Colon (tissue), 2 donors: ENCODE results near the gene KLF13.

Experiments
- FAIRE-seq: peaks from 2 replicates; lab custom pipeline; 2012; peaks lifted over from hg19 to GRCh38; lab: Jason Lieb, UNC
- donor health status: control.
- donor health status: control.

KLF13 gene

DNA sequence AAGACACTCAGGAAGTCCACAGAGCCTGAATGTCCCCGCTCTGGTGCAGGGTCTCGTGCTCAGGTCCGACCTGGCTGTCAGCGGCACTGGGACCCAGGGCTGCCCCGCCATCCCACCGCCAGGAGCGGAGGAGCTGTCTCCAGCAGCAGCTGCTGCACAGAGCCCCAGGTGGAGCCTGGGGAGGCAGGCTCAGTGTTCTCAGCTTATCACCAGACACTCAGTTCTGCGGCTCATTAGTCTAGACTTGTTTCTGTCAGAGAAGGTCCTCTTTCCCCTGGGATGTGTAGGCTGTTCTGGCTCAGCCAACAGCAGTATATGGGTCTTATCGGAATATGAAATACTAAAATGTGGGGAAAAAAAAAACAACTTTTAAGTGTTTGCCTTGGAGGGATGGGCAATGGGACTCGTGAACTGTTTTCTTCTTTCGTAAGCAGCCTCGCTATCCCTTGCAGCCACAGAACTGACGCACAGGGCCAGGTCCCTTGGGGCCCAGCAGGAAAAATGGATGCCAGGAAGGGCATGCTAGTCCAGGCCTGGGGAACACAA lies 75.9 kb downstream of the KLF13 start:
- FAIRE-seq = no peak

DNA sequence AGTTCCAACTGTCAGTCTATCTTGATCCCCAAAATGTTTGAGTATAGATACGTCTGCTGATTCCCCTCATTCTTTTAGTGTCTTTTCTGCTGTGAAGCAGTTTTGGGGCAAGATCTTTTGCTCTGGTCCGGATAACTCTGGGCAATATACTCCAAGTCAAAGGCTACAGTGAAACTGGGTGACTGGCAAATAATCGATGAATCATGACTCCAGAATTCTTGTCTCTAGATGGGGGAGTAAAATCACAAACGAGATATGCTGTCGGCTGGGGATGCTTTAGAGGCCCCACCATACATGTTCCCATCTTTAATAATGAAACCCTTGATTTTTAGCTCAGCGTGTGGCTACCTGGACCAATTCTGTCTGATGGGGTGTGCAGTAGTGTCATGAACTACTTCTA lies 76.5 kb downstream of the KLF13 start:
- FAIRE-seq = no peak

DNA sequence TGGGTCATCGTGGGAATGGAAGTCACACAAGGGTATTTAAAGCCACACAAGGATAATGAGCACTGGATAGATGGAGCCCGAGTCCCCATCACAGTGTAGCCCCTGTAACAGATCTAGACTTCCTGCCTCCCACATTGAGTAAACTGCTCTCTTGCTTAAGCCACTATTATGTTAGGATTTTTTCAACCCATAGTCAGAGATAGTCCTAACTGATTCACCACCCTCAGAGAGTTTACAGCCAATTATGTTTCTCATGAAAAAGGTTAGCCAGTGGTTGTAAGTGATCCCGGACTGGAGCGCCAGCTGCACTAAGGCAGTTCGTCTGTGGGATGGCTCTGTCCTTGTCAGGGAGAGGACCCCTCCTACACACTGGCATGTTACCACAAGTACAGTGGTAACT lies 77.0 kb downstream of the KLF13 start:
- no peak for FAIRE-seq

DNA sequence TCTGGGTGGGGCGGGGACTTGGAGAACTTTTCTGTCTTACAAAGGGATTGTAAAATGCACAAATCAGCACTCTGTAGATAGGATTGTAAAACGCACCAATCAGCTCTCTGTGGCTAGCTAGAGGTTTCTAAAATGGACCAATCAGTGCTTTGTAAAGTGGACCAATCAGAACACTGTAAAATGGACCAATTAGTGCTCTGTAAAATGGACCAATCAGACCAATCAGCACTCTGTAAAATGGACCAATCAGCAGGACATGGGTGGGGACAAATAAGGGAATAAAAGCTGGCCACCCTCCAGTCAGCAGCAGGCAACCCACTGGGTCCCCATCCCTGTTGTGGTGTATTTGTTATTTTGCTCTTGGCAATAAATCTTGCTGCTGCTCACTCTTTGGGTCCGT lies 77.7 kb downstream of the KLF13 start:
- no peak for FAIRE-seq

DNA sequence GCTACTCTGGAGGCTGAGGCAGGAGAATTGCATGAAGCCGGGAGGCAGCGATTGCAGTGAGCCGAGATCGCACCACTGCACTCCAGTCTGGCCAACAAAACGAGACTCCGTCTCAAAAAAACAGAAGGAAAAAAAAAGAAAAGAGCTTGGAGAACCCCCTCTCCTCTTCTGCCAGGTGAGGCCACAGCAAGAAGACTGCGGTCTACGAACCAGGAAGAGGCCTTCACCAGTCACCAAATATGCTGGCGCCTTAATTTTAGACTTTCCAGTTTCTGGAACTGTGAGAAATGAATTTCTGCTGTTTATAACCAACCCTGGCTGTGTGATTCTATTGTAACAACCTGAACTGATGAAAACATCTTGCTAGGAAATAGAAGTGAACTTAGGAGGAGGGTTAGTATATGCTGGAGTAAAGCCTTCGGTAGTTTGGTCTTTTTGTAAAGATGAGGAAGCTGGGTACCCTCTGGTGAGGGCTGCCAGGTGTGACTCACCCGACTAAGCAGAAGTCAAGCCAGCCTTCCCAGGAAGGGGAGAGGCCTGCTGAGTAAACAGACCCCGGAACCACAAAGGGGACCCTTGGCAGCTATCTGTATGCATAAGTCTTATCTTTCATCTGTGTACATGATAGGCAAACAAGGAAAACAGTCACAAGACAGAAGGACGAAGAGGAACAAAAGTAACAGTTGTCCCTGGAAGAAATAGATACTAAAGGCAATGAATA lies 78.7 kb downstream of the KLF13 start:
- no peak for FAIRE-seq

DNA sequence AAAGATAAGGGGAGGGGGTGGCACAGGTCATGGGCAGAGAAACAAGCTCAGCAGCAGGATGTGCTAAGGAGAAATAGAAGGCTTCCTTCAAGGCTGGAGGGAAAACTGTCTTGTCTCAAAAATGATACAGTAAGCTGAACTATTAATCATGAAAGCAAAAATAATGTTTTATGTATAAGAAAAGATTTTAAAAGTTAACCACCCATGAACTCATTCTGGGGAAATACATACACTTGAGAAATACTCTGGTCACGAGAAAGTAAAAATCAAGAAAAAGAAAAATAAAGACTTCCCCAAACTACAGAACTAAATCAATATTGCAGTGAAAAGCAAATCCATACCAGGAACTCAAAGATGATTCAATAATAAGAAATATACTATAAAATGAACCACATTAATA lies 80.7 kb downstream of the KLF13 start:
- FAIRE-seq = no peak

- FAIRE-seq = no peak
Measured at GRCh38 chr15:31407851-31408250, 81.2 kb downstream of the KLF13 start.

DNA sequence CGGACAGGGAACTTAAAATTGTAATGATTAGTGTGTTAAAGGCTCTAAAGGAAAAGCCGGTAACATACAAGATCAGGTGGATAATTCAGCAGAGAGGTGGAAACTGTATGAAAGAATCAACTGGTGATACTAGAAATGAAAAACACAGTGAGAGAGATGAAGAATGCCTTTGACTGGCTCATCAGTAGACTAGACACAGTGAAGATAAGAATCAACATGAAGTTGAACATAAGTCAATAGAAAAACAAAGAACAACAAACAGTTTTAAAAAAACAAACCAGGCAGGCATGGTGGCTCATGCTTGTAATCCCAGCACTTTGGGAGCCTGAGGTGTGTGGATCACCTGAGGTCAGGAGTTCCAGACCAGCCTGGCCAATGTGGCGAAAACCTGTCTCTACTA lies 82.1 kb downstream of the KLF13 start:
- FAIRE-seq = no peak

DNA sequence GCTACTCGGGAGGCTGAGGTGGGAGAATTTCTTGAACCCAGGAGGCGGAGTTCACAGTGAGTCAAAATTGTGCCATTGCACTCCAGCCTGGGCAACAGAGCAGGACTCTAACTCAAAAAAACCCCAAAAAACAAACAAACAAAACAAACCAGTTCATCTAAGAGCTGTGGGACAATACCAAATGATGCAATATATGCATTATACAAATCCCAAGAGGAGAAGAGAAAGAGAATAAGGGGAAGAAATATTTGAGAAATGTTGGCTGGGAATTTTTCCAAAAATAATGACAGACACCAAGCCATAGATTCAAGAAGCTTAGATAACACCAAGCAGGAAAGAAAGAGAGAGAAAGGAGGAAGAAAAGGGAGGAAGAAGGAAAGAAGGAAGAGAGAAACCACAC lies 82.5 kb downstream of the KLF13 start:
- no peak for FAIRE-seq

DNA sequence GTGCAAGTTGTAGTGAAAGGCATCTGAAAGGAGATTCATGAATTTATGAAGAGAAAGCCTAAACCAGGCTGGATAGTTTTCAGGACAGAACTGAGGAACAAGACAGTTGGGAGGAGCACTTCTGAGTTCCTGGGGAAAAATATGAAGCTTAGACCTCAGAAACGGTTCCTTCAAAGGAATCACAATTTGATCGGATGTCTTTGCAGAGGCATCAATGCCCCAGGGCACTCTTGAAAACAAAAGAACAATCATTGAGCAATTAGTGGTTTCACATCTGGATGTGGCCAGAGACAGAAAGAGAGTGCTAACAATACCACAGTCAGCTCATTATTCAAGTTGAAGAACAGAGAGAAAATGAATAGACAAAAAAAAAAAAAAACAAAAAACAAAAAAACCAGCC lies 86.2 kb downstream of the KLF13 start:
- FAIRE-seq = no peak

- no peak for FAIRE-seq
Measured at GRCh38 chr15:31415201-31415600, 88.6 kb downstream of the KLF13 start.

DNA sequence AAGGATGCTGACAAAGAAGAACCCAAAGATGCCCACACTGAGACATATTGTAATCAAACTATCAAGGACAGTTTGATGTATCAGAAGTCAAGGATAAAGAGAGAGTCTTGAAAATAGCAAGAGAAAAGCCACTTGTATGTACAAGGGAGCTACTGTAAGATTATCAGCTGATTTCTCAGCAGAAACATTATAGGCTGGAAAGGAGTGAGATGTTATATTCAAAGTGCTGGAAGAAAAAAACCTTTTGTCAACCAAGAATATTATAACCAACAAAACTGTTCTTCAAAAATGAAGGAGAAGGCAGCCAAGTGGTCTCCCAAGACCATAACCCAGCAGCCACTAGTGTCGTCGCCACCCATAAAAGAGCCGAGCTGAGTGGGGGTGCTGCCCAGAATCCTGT lies 93.2 kb downstream of the KLF13 start:
- no peak for FAIRE-seq

DNA sequence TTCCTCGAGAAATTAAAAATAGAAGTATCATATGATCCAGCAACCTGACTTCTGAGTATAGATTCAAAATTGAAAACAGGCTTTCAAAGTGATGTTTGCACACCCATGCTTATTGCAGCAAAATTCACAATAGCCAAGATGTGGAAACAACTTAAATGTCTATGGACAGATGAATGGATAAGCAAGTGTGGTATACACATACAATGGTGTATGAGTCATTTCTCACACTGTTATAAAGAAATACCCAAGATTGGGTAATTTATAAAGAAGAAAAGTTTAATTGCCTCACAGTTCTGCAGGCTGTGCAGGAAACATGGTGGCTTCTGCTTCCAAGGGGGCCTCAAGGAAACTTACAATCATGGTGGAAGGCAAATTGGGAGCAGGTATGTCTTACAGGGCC lies 100.8 kb downstream of the KLF13 start:
- no peak for FAIRE-seq
